H9 (cell line): ENCODE data around the gene MAD1L1. TPM values are rescaled to one million over a fixed set of nuclear protein-coding genes. Genes with fewer than 3 reads are reported as not detected.

ENCODE experiments used
- DNase-seq: peaks from one replicate; pipeline ENCODE4 v3.0.0-alpha.2; 2017
- H2AFZ ChIP-seq: one replicate; pipeline ENCODE4 v1.6.1; 2013; ENCODE audit warnings: mild to moderate bottlenecking, low read length, control low read depth, moderate library complexity
- H2AK5ac ChIP-seq: 2 replicates; pipeline ENCODE4 v1.6.1; 2013; ENCODE audit warnings: low read length, control low read depth, mixed read lengths; ENCODE audit not compliant: insufficient read length
- H2BK120ac ChIP-seq: one replicate; pipeline ENCODE4 v1.6.1; 2013; ENCODE audit warnings: low read depth, mild to moderate bottlenecking, low read length, control low read depth, inconsistent platforms; ENCODE audit not compliant: poor library complexity, severe bottlenecking
- H2BK12ac ChIP-seq: 2 replicates; pipeline ENCODE4 v1.6.1; 2013; ENCODE audit warnings: low read length, control low read depth, mixed read lengths, low read depth; ENCODE audit not compliant: insufficient read length
- H2BK15ac ChIP-seq: 2 replicates; pipeline ENCODE4 v1.6.1; 2013; ENCODE audit warnings: low read depth, low read length, control low read depth
- H2BK20ac ChIP-seq: one replicate; pipeline ENCODE4 v1.6.1; 2013; ENCODE audit warnings: low read depth, mild to moderate bottlenecking, low read length, control low read depth, inconsistent platforms; ENCODE audit not compliant: poor library complexity, severe bottlenecking
- H2BK5ac ChIP-seq: 2 replicates; pipeline ENCODE4 v1.6.1; 2013; ENCODE audit warnings: low read length, control low read depth, mixed read lengths; ENCODE audit not compliant: insufficient read length
- H3K14ac ChIP-seq: 2 replicates; pipeline ENCODE4 v1.6.1; 2013; ENCODE audit warnings: low read length, control low read depth; ENCODE audit not compliant: insufficient read depth
- H3K18ac ChIP-seq: 2 replicates; pipeline ENCODE4 v1.6.1; 2013; ENCODE audit warnings: low read depth, mild to moderate bottlenecking, mixed read lengths, low read length, control low read depth; ENCODE audit not compliant: insufficient read length
- H3K23ac ChIP-seq: 2 replicates; pipeline ENCODE4 v1.6.1; 2013; ENCODE audit warnings: low read length, control low read depth, mixed read lengths, low read depth; ENCODE audit not compliant: insufficient read length
- H3K23me2 ChIP-seq: 2 replicates; pipeline ENCODE4 v1.6.1; 2013; ENCODE audit warnings: low read depth, mild to moderate bottlenecking, mixed read lengths, low read length, control low read depth; ENCODE audit not compliant: insufficient read length, poor library complexity, severe bottlenecking
- H3K27ac ChIP-seq: 2 replicates; pipeline ENCODE4 v1.5.1; 2013; ENCODE audit warnings: low read length, control low read depth, mixed read lengths, low read depth; ENCODE audit not compliant: insufficient read length
- H3K27me3 ChIP-seq: 2 replicates; pipeline ENCODE4 v1.6.1; 2013; ENCODE audit warnings: low read length, control low read depth, inconsistent platforms; ENCODE audit not compliant: insufficient read depth
- H3K4ac ChIP-seq: 2 replicates; pipeline ENCODE4 v1.6.1; 2013; ENCODE audit warnings: low read depth, mild to moderate bottlenecking, control low read depth, inconsistent platforms, low read length, moderate library complexity
- H3K4me1 ChIP-seq: 2 replicates; pipeline ENCODE4 v1.6.1; 2013; ENCODE audit warnings: low read length, control low read depth, inconsistent platforms; ENCODE audit not compliant: insufficient read depth
- H3K4me2 ChIP-seq: 2 replicates; pipeline ENCODE4 v1.6.1; 2013; ENCODE audit warnings: low read length, control low read depth, mixed read lengths; ENCODE audit not compliant: insufficient read length, insufficient read depth
- H3K56ac ChIP-seq: 2 replicates; pipeline ENCODE4 v1.6.1; 2013; ENCODE audit warnings: low read depth, mild to moderate bottlenecking, mixed read lengths, low read length, control low read depth; ENCODE audit not compliant: insufficient read length
- H3K79me1 ChIP-seq: 2 replicates; pipeline ENCODE4 v1.6.1; 2013; ENCODE audit warnings: low read depth, mild to moderate bottlenecking, moderate library complexity, low read length, control low read depth, inconsistent platforms; ENCODE audit not compliant: insufficient read depth, poor library complexity, severe bottlenecking
- H3K79me2 ChIP-seq: 2 replicates; pipeline ENCODE4 v1.6.1; 2013; ENCODE audit warnings: low read length, control low read depth, inconsistent platforms; ENCODE audit not compliant: insufficient read depth
- H3K9ac ChIP-seq: 2 replicates; pipeline ENCODE4 v1.6.1; 2013; ENCODE audit warnings: low read length, control low read depth, mixed read lengths; ENCODE audit not compliant: insufficient read length; ENCODE audit errors: extremely low read depth
- H3K9me3 ChIP-seq: one replicate; pipeline ENCODE4 v1.6.1; 2013; ENCODE audit warnings: low read depth, low read length, inconsistent platforms; ENCODE audit not compliant: control insufficient read depth
- H3T11ph ChIP-seq: one replicate; pipeline ENCODE4 v1.6.1; 2013; ENCODE audit warnings: mild to moderate bottlenecking, low read length, control low read depth, inconsistent platforms
- H4K20me1 ChIP-seq: one replicate; pipeline ENCODE4 v1.6.1; 2013; ENCODE audit not compliant: control insufficient read depth, insufficient read length, insufficient read depth
- H4K5ac ChIP-seq: 2 replicates; pipeline ENCODE4 v1.6.1; 2013; ENCODE audit warnings: low read depth, mild to moderate bottlenecking, mixed read lengths, low read length, control low read depth; ENCODE audit not compliant: insufficient read length
- H4K8ac ChIP-seq: replicated peaks from 2 replicates; pipeline ENCODE4 v1.6.1; 2013; ENCODE audit warnings: low read length, control low read depth, mixed read lengths, low read depth; ENCODE audit not compliant: insufficient read length
- H4K91ac ChIP-seq: 2 replicates; pipeline ENCODE4 v1.6.1; 2013; ENCODE audit warnings: low read depth, mild to moderate bottlenecking, moderate library complexity, mixed read lengths, low read length, control low read depth; ENCODE audit not compliant: insufficient read length
- H3K27ac Mint-ChIP-seq, 3 experiments: 2 replicates in 2 of 3; 3 replicates in 1 of 3; pipeline ENCODE4 v1.8.0; 2020 to 2021; ENCODE audit warnings: mixed read lengths in 3 of 3, mild to moderate bottlenecking in 1 of 3, moderate library complexity in 1 of 3
- H3K27me3 Mint-ChIP-seq: 2 replicates; pipeline ENCODE4 v1.8.0; 2021; ENCODE audit warnings: low read depth, mild to moderate bottlenecking, moderate library complexity, mixed read lengths
- H3K36me3 Mint-ChIP-seq, 3 experiments: 2 replicates in 2 of 3; 3 replicates in 1 of 3; pipeline ENCODE4 v1.8.0; 2020 to 2021; ENCODE audit warnings: low read depth in 3 of 3, mixed read lengths in 3 of 3; ENCODE audit not compliant: insufficient read depth in 1 of 3
- H3K4me1 Mint-ChIP-seq, 2 experiments: 2 replicates each; pipeline ENCODE4 v1.8.0; 2020; ENCODE audit warnings: mixed read lengths in 2 of 2
- H3K4me3 Mint-ChIP-seq, 2 experiments: 2 replicates in 1 of 2; 3 replicates in 1 of 2; pipeline ENCODE4 v1.8.0; 2020 to 2021; ENCODE audit warnings: mild to moderate bottlenecking in 2 of 2, mixed read lengths in 2 of 2, moderate library complexity in 1 of 2
- H3K9me3 Mint-ChIP-seq, 2 experiments: 2 replicates in 1 of 2; 3 replicates in 1 of 2; pipeline ENCODE4 v1.8.0; 2020; ENCODE audit warnings: mild to moderate bottlenecking in 2 of 2, mixed read lengths in 2 of 2, moderate library complexity in 1 of 2
- CTCF ChIP-seq: fragments of 200-600 bp; sonication (generic); conservative IDR thresholded peaks from 3 replicates; pipeline ENCODE4 v1.8.0; 2021; ENCODE audit warnings: antibody characterized with exemption, mild to moderate bottlenecking
- WGBS: extraction: QIAGEN DNeasy Blood & Tissue Kit; methylation state at CpG from one replicate; pipeline ENCODE4 v1.1.7; 2013; ENCODE audit warnings: missing lambda C conversion rate, low lambda C conversion rate, mixed read lengths; ENCODE audit not compliant: insufficient read length; ENCODE audit errors: extremely low coverage; 5-methylcytosine and 5-hydroxymethylcytosine counted together
- total RNA-seq: library from RNA; stranded (reverse); gene quantifications from 2 replicates; pipeline ENCODE4 v1.2.1, GENCODE V29; 2021

The MAD1L1 gene
- total RNA-seq, 1 experiment from 2014 or later, result 39.0 TPM

- H3K18ac ChIP-seq, result no peak overlapping the region
- no peak overlapping the region for H2AFZ ChIP-seq
- H2BK12ac ChIP-seq, result no peak overlapping the region
- no peak overlapping the region for H3K9ac ChIP-seq
- H3K56ac ChIP-seq, result no peak overlapping the region
- no peak overlapping the region for H3K23ac ChIP-seq
- H4K8ac ChIP-seq, result no peak overlapping the region
- H2AK5ac ChIP-seq, result no peak overlapping the region
- H4K91ac ChIP-seq, result no peak overlapping the region
- no peaks in the 10 kb centered on the region for H3K79me2 ChIP-seq
- Mint-ChIP-seq H3K27me3 (no peaks in the 10 kb centered on the region), H3K36me3 (peaks cover 1 to 11% (median 10%) of the 10 kb centered on the region in 3 experiments; a peak in 5 of 7 replicates), H3K9me3 (no peaks in the 10 kb centered on the region), H3K4me3 (no peak overlapping the region), H3K4me1 (peaks cover 8 to 26% of the 10 kb centered on the region in 2 experiments), H3K27ac (peak overlapping the region in 2 of 3 experiments; percentile 1 to 68; a peak in 3 of 7 replicates)
- no peak overlapping the region for H2BK5ac ChIP-seq
- H3K9me3 ChIP-seq, result no peaks in the 10 kb centered on the region
- H3K14ac ChIP-seq, result no peak overlapping the region
- H4K20me1 ChIP-seq, result no peaks in the 10 kb centered on the region
- H3K27ac ChIP-seq, result no peak overlapping the region
- H3K4ac ChIP-seq, result no peak overlapping the region
- DNase-seq, result no peak
- no peak overlapping the region for H2BK20ac ChIP-seq
- no peak overlapping the region for H2BK15ac ChIP-seq
- no CpG with 5 or more reads among the region's 24 CpGs for WGBS
- no peak overlapping the region for H3T11ph ChIP-seq
- no peak overlapping the region for H4K5ac ChIP-seq
- no peaks in the 10 kb centered on the region for H3K23me2 ChIP-seq
- TF ChIP-seq CTCF, result no peak
- H3K79me1 ChIP-seq, result no peaks in the 10 kb centered on the region
- no peaks in the 10 kb centered on the region; the same call in 1 of the 2 replicates for H3K4me1 ChIP-seq
- no peak overlapping the region for H3K4me2 ChIP-seq
- H2BK120ac ChIP-seq, result no peak overlapping the region
- no peaks in the 10 kb centered on the region for H3K27me3 ChIP-seq
Measured at GRCh38 chr7:2081526-2082135, 151.1 kb downstream of the MAD1L1 start.
